EH (cell line): ENCODE measurements around the gene IMMT.
"Not testable (repeated sequence)": the region's sequence is repeated elsewhere in the genome, so short reads cannot be mapped to it uniquely, and the experiment has no call there.

ENCODE experiments used
- DNase-seq: peaks from one replicate; pipeline ENCODE4 v3.0.0-alpha.2; 2015; ENCODE audit warnings: low read depth

The IMMT gene

GRCh38 chr2:86195055-86195807, at the start of gene IMMT:
IMMT (minus strand) TSS chr2:86195462; CDS start chr2:86195382, 80 bp downstream.
- DNase-seq = peak; percentile 97

GRCh38 chr2:86244781-86245180, 49.5 kb upstream of the IMMT start:
- not testable (repeated sequence) for DNase-seq

GRCh38 chr2:86243950-86244733, 48.9 kb upstream of the IMMT start:
- DNase-seq = no peak

GRCh38 chr2:86243272-86243671, 48.0 kb upstream of the IMMT start:
- no peak for DNase-seq

- DNase-seq = no peak
These were observed 46.3 kb upstream of the IMMT start for GRCh38 chr2:86241611-86242010.

GRCh38 chr2:86240251-86240650, 45.0 kb upstream of the IMMT start:
- no peak for DNase-seq

- no peak for DNase-seq
These were observed 44.5 kb upstream of the IMMT start for GRCh38 chr2:86239745-86240144.

GRCh38 chr2:86239326-86239725, 44.1 kb upstream of the IMMT start:
- DNase-seq = no peak

- DNase-seq = no peak
These were observed 43.1 kb upstream of the IMMT start for GRCh38 chr2:86238354-86238753.

- DNase-seq = no peak
These were observed 41.9 kb upstream of the IMMT start for GRCh38 chr2:86237172-86237571.

- DNase-seq = no peak
These were observed 40.1 kb upstream of the IMMT start for GRCh38 chr2:86235196-86235980.

- DNase-seq = no peak
These were observed 39.4 kb upstream of the IMMT start for GRCh38 chr2:86234563-86235131.

GRCh38 chr2:86233436-86233835, 38.2 kb upstream of the IMMT start:
- DNase-seq = no peak

- DNase-seq = no peak
These were observed 37.6 kb upstream of the IMMT start for GRCh38 chr2:86232910-86233309.

- no peak for DNase-seq
These were observed 37.1 kb upstream of the IMMT start for GRCh38 chr2:86232373-86232784.

- DNase-seq = no peak
These were observed 36.6 kb upstream of the IMMT start for GRCh38 chr2:86231680-86232372.

GRCh38 chr2:86230961-86231360, 35.7 kb upstream of the IMMT start:
- DNase-seq = no peak

- DNase-seq = no peak
These were observed 34.0 kb upstream of the IMMT start for GRCh38 chr2:86229221-86229620.

GRCh38 chr2:86228574-86228973, 33.3 kb upstream of the IMMT start:
- not testable (repeated sequence) for DNase-seq

GRCh38 chr2:86227685-86228084, 32.4 kb upstream of the IMMT start:
- DNase-seq = no peak

- no peak for DNase-seq
These were observed 31.6 kb upstream of the IMMT start for GRCh38 chr2:86226636-86227520.
